Measurements from ENCODE around the gene TIMM50.
"Not testable (repeated sequence)": the region's sequence is repeated elsewhere in the genome, so short reads cannot be mapped to it uniquely, and the experiment has no call there.

TIMM50 gene

GRCh38 chr19:39480337-39481228, at the start of gene TIMM50:
Gene TIMM50, plus strand, starts transcription at chr19:39480838. Its CDS starts 16 bp downstream, at chr19:39480854.
- DNase-seq, result peak; percentile 99

DNA sequence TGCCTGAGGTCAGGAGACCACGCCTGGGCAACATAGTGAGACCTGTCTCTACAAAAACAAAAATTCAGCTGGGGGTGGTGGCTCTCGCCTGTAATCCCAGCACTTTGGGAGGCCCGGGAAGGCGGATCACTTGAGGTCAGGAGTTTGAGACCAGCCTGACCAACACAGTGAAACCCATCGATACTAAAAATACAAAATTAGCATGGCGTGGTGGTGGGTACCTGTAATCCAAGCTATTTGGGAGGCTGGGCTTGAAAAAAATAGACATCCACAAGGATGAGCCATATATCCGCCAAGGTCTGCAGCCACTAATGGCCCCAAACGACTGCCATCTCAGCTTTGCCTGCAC, 48.0 kb upstream of the TIMM50 start:
- no peak for DNase-seq

- no peak for DNase-seq
These were observed 47.1 kb upstream of the TIMM50 start for GRCh38 chr19:39433480-39434079.

GRCh38 chr19:39434123-39435076, 46.2 kb upstream of the TIMM50 start:
- DNase-seq, result no peak

DNA sequence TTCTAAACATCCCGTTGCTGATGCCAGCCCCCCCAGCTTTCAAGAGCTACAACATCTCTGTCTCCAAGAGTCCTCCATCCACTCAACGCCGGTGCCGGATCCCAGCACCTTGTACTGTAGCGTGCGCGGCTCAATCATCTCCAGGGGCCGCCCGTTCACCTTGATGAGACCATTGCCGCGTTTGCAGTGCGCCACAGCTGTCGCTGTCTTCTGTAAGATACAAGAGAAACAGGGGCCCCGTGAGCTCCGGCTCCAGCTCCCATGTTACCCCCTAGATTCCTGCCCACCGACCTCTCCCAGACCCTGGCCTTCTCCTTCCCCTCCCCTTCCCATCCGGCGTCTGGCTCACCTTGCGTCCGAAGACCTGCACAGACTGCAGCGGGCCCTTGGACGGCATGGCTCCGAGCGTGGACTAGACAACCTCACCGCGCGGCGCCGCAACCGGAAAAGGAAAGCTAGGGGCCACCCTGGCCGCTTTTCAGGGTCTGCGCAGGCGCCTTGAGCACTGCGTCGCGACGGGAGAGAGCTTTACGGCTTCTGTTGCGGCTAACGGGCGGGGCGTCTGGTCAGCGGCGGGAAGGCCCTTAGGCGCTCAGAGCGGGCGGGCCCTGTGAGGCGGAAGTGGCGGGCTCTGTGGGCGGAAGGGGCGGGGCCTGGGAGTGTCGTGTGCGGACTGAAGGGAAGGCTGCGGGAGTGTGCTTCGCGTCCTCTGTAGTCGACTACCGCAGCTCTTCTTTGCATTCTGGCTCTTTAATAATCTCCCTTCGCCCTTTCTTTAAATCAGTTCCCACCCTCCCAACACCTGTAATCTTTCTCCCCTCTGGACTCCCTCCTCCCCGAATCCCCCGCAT, 44.9 kb upstream of the TIMM50 start, which contains the start of gene RPS16:
RPS16 (minus strand) TSS at position 451 of the 851 bp plus-strand sequence; CDS start at position 397, 54 bp downstream.
- peak; percentile 99 for DNase-seq

- DNase-seq, result no peak
These were observed 44.3 kb upstream of the TIMM50 start for GRCh38 chr19:39436350-39436716.

DNA sequence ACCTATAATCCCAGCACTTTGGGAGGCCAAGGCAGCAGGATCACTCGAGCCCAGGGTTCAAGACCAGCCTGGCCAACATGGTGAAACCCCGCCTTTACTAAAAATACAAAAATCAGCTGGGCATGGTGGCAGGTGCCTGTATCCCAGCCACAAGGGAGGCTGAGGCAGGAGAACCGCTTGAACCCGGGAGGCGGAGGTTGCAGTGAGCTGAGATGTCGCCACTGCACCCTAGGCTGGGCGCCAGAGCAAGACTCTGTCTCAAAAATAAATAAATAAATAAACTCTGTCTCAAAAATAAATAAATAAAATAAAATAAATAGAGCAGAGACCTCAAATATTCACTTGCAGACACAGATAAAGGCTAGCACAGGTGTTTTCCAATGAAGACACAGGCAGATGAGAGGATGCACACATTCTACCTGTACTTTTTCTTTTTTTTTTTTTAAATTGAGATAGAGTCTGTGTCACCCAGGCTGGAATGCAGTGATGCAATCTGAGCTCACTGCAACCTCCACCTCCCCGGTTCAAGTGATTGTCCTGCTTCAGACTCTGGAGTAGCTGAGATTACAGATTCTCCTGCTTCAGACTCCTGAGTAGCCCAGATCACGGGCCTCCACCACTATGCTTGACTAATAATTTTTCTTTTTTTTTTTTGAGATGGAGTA, 42.2 kb upstream of the TIMM50 start:
- no peak for DNase-seq

DNA sequence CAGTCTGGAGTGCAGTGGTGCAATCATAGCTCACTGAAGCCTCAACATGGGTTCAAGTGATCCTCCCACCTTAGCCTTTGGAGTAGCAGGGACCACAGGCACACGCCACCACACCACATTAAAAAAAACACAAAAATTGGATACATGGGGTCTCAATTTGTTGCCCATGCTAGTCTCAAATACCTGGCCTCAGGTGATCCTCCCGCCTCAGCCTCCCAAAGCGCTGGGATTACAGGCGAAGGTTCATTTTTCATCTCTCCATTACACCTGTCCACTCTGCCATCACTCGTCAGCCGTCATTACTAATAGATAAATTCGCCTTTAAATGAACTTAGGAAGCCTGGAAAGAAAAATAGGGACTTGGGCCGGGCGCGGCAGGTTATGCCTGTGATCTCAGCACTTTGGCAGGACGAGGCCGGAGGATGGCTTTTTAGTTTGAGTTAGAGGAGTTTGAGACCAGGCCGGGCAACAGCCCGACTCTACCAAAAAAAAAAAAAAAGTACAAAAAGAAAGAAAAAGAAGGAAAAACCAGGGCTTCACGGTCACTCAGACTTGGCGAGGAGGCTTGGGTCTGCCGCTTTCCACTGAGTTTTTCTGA, 35.9 kb upstream of the TIMM50 start:
- peak; percentile 49 for DNase-seq

DNA sequence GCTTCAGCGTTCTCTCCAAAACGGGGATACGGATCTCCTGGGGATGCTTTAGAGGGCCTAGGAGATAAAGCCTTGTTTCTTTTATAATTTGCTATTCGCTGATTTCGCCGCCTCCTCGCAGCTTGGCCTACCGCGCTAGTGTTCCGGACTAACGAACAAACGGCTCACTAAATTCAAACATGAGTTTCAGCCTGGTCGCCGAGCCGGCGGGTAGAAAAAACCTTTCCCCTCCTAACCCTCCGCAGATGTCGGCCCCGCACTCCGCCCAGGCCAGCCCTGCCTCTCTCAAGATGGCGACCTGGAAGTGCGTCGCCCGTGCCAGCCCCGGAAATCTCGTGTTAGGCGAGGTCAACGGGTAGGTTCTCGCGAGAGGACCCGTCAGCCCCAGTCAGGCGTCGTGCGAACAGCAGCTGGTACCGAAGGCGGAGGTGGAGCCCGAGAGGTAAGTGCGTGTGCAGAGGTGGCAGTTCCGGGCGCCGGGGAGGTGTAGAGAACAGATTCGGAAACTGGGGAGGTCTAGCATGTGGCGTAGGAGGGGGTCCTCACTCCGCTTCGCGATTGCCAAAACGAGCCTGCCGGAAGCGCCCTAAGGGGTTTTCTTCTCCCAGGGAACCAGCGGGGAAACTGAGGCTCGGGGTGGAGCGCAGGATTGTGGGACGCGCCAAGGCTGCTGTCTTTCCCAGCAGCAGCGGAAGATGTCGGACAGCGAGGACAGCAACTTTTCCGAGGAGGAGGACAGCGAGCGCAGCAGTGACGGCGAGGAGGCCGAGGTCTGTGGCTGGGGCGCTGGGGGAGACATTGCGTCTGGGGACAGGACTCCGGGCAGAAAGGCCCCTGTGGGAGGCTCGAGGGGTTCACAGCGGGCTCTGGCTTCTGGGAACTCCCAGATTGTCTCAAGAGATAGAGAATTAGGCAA, 35.2 kb upstream of the TIMM50 start, which contains the start of gene SUPT5H:
SUPT5H (plus strand) TSS at position 387 of the 916 bp plus-strand sequence; CDS start at position 696, 309 bp downstream.
- peak; percentile 99 for DNase-seq

GRCh38 chr19:39446365-39447084, 34.1 kb upstream of the TIMM50 start:
- DNase-seq, result no peak

DNA sequence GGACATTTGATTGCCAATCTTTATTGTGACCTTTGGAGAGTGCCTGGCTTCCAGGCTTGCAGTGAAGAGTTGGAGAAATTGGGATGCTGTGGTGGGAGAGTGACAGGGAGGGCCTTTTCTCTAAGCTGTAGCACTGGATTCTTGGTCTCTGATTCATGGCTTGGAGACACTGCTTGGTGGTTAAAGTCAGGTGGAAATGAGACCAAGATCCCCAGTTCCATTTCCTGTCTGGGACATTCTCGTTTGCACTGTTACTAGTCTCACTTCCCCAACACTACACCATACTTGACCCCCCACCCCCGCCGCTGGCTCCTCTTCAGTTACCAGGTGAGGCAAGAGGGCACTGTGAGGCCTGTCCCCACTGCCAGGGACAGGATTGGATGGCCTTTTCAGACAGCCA, 32.4 kb upstream of the TIMM50 start:
- DNase-seq, result no peak

- DNase-seq, result no peak
These were observed 31.4 kb upstream of the TIMM50 start for GRCh38 chr19:39449116-39449797.

DNA sequence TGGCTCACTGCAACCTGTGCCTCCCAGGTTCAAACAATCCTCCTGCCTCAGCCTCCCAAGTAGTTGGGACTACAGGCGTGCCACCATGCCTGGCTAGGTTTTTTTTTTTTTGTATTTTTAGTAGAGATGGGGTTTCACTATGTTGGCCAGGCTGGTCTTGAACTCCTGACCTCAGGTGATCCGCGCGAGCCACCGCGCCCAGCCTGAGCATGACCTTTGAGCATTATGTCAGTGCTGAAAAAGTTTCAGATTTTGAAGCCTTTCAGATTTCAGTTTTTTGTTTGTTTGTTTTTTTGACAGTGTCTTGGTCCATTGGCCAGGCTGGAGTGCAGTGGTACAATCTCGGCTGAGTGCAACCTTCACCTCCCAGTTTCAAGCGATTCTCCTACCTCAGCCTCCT, 29.4 kb upstream of the TIMM50 start:
- not testable (repeated sequence) for DNase-seq

DNA sequence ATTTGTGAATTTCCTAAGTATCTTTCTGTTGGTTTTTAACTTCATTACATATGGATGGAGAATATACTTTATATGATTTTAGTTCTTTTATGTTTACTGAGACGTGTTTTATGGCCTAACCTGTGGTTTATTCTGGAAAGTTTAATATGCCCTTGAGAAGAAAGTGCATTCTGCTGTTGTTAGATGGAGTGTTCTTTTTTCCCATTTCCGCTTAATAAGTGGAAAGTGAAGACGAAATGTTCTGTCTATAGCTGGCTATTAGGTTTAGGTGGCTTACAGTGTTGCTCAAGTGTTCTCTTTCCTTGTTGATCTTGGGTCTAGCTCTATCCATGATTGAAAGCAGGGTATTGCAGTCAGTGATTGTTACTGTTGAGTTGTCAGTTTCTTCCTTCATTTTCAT, 17.2 kb upstream of the TIMM50 start:
- no peak for DNase-seq

- DNase-seq, result no peak
These were observed 14.5 kb upstream of the TIMM50 start for GRCh38 chr19:39465956-39466747.

DNA sequence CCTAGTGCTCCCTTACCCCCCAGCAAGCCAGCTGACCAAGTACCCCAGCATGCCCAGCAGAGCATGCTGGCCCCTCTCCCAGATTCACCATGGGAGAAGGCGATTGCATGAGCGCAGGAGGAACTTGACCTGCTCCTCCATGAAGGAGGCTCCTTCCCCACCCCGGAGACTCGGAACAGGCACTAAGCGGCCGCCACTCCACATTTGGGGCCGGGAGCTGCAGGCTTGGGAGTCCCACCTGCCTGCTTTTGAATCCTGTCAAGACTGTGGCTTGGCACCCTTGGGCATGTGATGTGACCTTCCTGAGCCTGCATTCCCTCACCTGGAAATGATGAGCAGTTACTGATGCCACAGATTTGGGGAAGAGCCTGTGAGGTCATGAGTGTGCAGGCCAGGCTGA, 12.7 kb upstream of the TIMM50 start:
- DNase-seq, result no peak

DNA sequence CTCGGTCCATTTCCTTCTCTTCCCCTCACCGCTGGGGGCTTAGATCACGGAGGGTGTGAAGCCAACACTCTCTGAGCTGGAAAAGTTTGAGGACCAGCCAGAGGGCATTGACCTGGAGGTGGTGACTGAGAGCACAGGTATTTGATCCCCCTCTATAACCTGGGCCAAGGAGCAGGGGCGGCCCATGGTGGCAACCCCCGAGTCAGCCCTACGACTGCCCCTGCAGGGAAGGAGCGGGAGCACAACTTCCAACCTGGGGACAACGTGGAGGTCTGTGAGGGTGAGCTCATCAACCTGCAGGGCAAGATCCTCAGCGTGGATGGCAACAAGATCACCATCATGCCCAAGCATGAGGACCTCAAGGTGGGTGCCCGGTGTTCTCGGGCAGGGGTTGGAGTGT, 11.6 kb upstream of the TIMM50 start:
- DNase-seq, result no peak

GRCh38 chr19:39469567-39469966, 11.1 kb upstream of the TIMM50 start:
- no peak for DNase-seq

Measured in hematopoietic multipotent progenitor cell treated with erythropoietin and hydrocortisone succinate and interleukin-3 and kit ligand, for 6 days (in vitro differentiated cells).